ENCODE data around the gene RBBP8NL. TPM values are rescaled to one million over a fixed set of nuclear protein-coding genes. Genes with fewer than 3 reads are reported as not detected.
A peak's percentile ranks its signal among the peaks of the same experiment; 100 is the strongest.

RBBP8NL gene
- polyA plus RNA-seq, 1 donor (not counting 4 experiments of a cell fraction or from before 2014, with no cell fraction given): 0.13 TPM

DNA sequence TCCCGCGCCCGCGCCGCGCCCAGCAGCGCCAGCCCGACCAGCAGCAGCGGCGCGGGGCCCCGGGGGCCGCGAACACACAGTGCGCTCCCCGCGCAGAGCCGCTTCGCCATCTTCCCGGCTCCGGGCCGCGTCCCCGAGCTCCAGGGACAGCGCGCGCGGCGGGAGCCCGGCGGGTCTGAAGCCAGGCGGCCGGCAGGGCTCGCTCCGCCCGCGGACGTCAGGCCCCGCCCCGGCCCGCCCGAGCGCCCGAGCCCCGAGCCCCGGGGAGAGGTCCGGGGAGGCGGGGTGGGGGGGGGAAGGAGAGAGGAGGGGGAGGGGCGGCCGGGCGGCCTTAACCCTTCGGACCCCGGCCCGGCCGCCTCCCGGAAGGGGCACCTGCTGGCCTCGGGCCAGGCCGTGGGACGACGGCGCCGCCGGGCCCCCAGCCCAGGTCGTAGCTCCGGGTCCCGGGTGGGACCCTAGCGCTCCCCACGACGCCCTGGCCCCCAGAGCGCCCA is 60.2 kb downstream of the RBBP8NL start, which contains the start of gene LAMA5:
Gene LAMA5 (minus strand): TSS at position 177 of the 497 bp plus-strand sequence. CDS start 67 bp downstream, at position 110.
- FAIRE-seq (no peak), DNase-seq (ENCODE audit: low read depth, low spot score) (no peak)
- Histone ChIP-seq H3K27me3 (ENCODE audit: control insufficient read depth, extremely low read depth, insufficient read depth, low read length) (no peaks in the 10 kb centered on the region), H3K36me3 (ENCODE audit: control insufficient read depth in 2 of 2, extremely low read depth in 1 of 2, insufficient read depth in 2 of 2, low read length in 2 of 2) (peaks cover 3 to 8% of the 10 kb centered on the region in 2 experiments), H3K4me2 (ENCODE audit: control insufficient read depth, extremely low read depth, insufficient read depth, low read depth, low read length) (peak within 1 kb of the TSS; percentile 96), H3K79me2 (ENCODE audit: control insufficient read depth, insufficient read depth, low read length) (peaks cover 36% of the 10 kb centered on the region), H3K4me1 (ENCODE audit: control insufficient read depth, extremely low read depth, insufficient read depth, low read length) (peaks cover 63% of the 10 kb centered on the region), H3K4me3 (ENCODE audit: control insufficient read depth in 2 of 3, extremely low read depth in 1 of 3, insufficient read depth in 2 of 3, low read depth in 1 of 3, low read length in 3 of 3) (peak within 1 kb of the TSS; percentile 88 to 93 (median 92)), H3K9ac (ENCODE audit: control insufficient read depth, extremely low read depth, insufficient read depth, low read length) (peak within 1 kb of the TSS; percentile 80), H4K20me1 (ENCODE audit: control insufficient read depth, extremely low read depth, insufficient read depth, low read length) (peaks cover 23% of the 10 kb centered on the region), H3K27ac (ENCODE audit: control insufficient read depth, insufficient read depth, low read length) (peak within 1 kb of the TSS; percentile 69), H3K9me1 (ENCODE audit: control insufficient read depth, extremely low read depth, insufficient read depth, low read length) (no peaks in the 10 kb centered on the region), H2AFZ (ENCODE audit: control insufficient read depth, low read length) (no peak within 1 kb of the TSS), H3K9me3 (ENCODE audit: control insufficient read depth, low read depth, low read length) (no peaks in the 10 kb centered on the region)
- TF ChIP-seq CTCF (optimal IDR thresholded peaks at IDR 0.05 in 1 of 3, IDR thresholded peaks at IDR 0.05 in 1 of 3, conservative IDR thresholded peaks at IDR 0.05 in 1 of 3; ENCODE audit: extremely low read depth in 1 of 3, insufficient read depth in 2 of 3, low read length in 3 of 3) (no peak), EZH2 (IDR thresholded peaks at IDR 0.05; ENCODE audit: low read length) (no peak)
- dilution Hi-C loops (cut with MboI; ENCODE audit: extremely low pct_ligation_motif_present, low sequenced_read_pairs): no loop called here

- TF ChIP-seq CTCF (optimal IDR thresholded peaks at IDR 0.05 in 1 of 3, IDR thresholded peaks at IDR 0.05 in 1 of 3, conservative IDR thresholded peaks at IDR 0.05 in 1 of 3; ENCODE audit: extremely low read depth in 1 of 3, insufficient read depth in 2 of 3, low read length in 3 of 3): no peak
- no peak for TF ChIP-seq EZH2 (IDR thresholded peaks at IDR 0.05; ENCODE audit: low read length)
- H3K9me3 ChIP-seq (ENCODE audit: control insufficient read depth, low read depth, low read length): no peaks in the 10 kb centered on the region
- H3K9ac ChIP-seq (ENCODE audit: control insufficient read depth, extremely low read depth, insufficient read depth, low read length): peak overlapping the region; percentile 80
- H3K36me3 ChIP-seq (ENCODE audit: control insufficient read depth in 2 of 2, extremely low read depth in 1 of 2, insufficient read depth in 2 of 2, low read length in 2 of 2): peaks cover 5 to 10% of the 10 kb centered on the region in 2 experiments
- H3K27ac ChIP-seq (ENCODE audit: control insufficient read depth, insufficient read depth, low read length): peak overlapping the region; percentile 69
- DNase-seq (ENCODE audit: low read depth, low spot score): no peak
- peaks cover 70% of the 10 kb centered on the region for H3K4me1 ChIP-seq (ENCODE audit: control insufficient read depth, extremely low read depth, insufficient read depth, low read length)
- H4K20me1 ChIP-seq (ENCODE audit: control insufficient read depth, extremely low read depth, insufficient read depth, low read length): peaks cover 29% of the 10 kb centered on the region
- no peaks in the 10 kb centered on the region for H3K9me1 ChIP-seq (ENCODE audit: control insufficient read depth, extremely low read depth, insufficient read depth, low read length)
- peak overlapping the region; percentile 88 to 93 (median 92) for H3K4me3 ChIP-seq (ENCODE audit: control insufficient read depth in 2 of 3, extremely low read depth in 1 of 3, insufficient read depth in 2 of 3, low read depth in 1 of 3, low read length in 3 of 3)
- no peak for FAIRE-seq
- H3K79me2 ChIP-seq (ENCODE audit: control insufficient read depth, insufficient read depth, low read length): peaks cover 40% of the 10 kb centered on the region
- dilution Hi-C loops (cut with MboI; ENCODE audit: extremely low pct_ligation_motif_present, low sequenced_read_pairs): no loop called here
- H2AFZ ChIP-seq (ENCODE audit: control insufficient read depth, low read length): no peak overlapping the region
- peak overlapping the region; percentile 96 for H3K4me2 ChIP-seq (ENCODE audit: control insufficient read depth, extremely low read depth, insufficient read depth, low read depth, low read length)
- H3K27me3 ChIP-seq (ENCODE audit: control insufficient read depth, extremely low read depth, insufficient read depth, low read length): no peaks in the 10 kb centered on the region
These were observed 60.8 kb downstream of the RBBP8NL start for GRCh38 chr20:62366370-62367135.
